GM19238 (cell line): ENCODE data around the gene KIN.
"Not testable (repeated sequence)": the region's sequence is repeated elsewhere in the genome, so short reads cannot be mapped to it uniquely, and the experiment has no call there.

Experiments
- DNase-seq: peaks from one replicate; pipeline ENCODE4 v3.0.0; 2011; ENCODE audit warnings: low spot score; ENCODE audit not compliant: insufficient read length

The KIN gene

GRCh38 chr10:7794251-7795026, 6.6 kb upstream of the KIN start:
- no peak for DNase-seq

DNA sequence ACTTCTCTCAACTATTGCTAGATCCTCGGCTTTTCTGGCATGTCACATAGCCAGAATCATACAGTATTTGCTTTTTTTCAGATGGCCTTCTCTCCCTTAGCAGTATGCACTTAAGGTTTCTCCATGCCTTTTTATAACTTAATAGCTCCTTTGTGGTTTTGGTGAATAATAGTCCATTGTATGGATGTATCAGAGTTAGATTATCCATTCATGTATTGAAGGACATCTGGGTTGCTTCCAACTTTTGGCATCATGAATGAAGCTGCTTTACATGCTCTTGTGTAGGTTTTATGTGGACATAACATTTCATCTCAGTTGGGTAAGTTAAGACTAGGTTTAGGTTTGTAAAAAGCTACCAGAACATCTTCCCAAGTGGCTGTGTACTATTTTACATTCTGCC, 4.7 kb upstream of the KIN start:
- no peak for DNase-seq

GRCh38 chr10:7789390-7789789, 1.6 kb upstream of the KIN start:
- no peak for DNase-seq

DNA sequence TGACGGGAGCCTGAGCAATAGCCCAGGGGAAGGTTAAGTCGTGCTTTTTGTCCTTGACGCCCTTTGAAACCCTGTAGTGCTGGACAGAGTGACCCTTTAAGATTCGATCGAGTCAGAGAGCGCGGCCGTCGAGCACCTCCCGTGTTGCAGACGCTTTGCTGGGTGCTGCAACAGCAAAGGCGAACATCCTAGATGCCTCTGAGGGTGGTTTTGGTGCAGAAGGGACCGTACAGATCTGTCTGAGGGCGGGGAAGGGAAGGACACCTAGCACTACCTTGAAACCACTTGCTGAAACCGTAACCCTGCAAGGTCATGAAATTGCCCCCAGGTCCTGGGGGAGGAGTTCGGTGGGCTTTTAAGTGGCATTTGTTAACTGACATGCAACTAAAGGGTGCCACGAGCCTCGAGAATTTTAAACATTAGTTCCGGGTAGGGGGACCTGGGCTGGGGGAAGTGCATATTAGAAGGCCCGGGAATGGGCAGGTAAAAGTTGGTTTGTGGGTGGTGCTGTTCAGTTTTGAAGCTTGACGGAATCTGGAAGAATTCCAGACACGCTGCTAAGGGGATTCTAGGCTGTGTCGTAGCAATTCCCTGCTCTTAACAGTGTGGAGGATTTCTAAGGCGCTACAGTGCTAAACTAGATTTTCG, 970 bp upstream of the KIN start:
- no peak for DNase-seq

DNA sequence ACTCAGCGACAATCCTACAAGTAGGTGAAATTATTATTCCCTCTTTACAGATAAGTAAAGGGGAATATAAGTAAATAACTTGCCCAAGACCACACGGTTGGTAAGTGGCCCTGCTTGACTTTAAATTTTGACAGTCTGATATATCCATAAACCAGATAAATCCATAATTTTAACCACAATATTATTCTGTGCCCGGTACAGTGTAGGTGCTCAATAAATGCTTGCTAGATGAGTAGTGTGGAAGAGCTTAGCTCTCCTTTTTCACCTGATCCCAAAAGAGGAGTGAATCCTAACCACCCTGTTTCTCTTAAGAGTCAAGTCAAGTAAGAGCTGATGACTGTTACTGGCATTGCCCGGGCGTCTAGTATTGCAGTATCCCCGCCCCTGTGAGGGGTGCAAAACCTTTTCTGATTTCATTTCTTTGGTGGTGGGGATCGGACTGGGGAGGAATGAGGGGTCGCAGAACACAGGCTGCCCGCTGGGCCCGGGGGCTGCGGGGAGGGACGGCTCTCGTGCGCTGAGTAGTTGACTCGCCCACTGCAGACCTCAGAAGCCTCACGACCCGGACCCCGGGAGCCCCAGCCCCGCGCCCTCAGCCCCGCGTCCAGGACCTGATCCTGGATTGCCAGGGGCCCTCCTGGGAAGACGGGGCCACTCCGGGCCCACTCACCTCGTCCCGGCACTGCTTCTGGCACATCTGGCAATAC, 490 bp downstream of the KIN start:
- DNase-seq = no peak

- no peak for DNase-seq
Observed at GRCh38 chr10:7786430-7786829, 1.4 kb downstream of the KIN start.

DNA sequence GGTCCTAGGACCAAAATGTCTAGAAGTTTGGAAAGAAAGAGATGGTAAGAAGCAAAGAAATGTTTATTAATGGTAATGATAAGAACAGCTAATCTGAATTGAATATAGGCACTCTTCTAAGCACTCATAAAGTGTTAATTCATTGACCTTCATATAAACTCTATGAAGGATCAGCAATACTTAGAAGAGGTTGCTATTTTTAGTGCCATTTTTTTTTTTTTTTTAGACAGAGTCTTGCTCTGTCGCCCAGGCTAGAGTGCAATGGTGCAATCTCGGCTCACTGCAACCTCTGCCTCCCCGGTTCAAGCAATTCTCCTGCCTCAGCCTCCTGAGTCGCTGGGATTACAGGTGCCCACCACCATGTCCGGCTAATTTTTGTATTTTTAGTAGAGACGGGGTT, 5.6 kb downstream of the KIN start:
- not testable (repeated sequence) for DNase-seq

- DNase-seq = no peak
Observed at GRCh38 chr10:7776777-7777176, 11.0 kb downstream of the KIN start.

- DNase-seq = no peak
Observed at GRCh38 chr10:7773845-7774801, 13.7 kb downstream of the KIN start.

GRCh38 chr10:7768417-7768816, 19.4 kb downstream of the KIN start:
- DNase-seq = no peak

DNA sequence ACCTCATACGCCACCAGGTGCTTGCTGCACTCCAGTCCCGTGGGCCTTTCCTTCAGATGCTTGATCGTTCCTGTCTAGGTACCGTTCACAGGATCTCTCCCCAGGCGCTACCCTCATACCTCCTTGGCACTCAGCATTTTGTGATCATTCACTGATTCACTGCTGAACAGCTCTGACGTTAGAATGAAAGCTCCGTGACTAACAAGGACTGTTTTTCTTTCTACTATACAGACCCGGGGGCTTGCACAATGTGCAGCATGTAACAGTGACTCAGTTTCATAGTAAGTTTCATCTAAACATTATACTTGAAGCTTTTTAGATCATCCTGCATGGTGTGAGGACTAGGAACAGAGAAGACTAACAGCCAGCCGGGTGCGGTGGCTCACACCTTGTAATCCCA, 20.6 kb downstream of the KIN start:
- no peak for DNase-seq

DNA sequence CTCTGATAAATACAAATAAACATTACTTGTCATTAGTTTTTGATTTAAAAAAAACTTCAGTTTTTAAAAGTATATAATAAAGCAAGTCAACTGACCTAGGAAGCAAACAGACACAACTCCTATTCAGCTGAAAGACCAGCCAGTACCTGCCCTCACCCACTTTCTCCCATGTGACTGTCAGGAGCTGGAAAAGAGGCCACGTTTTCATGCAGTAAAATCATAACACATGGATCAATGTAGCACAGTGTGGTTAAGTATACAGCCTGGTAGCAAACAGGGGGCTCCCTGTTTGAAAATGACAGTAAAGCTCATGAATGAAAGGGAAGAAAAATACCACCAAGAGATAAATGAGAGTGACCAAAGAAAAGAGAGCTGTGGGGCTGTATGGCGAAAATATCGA, 21.6 kb downstream of the KIN start:
- DNase-seq = no peak

DNA sequence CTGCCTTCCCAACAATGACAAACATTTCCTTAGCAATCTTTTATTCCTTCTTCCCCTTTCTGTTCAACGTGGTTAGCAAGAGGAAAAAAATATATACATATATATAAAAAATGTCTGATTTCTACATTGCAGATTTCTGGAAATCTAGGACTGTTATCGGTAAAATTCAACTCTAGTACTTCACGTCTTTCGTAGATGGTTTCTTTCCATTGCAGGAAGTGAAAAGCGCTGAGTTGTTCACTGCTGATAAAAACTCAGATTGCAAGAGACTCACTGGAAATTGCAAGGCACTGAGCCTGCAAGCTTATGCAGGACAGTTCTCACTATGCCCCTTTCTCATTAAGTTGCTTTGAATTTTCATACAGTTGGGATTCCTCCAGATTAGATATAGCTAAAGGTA, 23.9 kb downstream of the KIN start:
- DNase-seq = no peak

DNA sequence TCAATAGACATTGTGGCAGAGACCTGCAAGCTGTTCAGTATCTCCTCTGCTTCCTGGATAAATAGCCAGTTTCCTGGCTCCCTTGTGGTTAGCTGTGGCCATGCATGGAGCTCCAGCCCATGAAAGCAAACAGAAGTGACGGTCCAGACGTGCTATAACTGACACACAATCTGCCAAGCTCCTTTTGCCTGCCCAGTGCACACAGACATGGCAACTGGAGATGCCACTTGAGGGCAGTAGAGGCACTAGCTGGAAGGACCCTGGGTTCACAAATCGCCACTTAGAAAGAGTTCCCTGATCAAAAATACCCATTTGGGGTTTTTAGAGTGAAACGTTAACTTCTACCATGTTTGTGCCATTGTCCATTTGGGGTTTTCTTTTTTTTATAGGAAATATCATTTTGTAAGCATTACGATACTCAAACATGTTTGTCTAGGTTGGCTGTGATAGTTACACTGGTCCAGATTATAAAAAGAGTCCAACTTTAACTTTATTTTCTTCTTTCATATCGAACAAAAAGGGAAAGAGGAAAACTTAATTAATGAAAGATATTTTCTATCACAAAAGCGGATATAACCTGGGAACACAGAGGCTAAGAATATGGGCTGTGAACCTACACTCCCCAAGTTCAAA, 31.3 kb downstream of the KIN start:
- DNase-seq = no peak

- DNase-seq = no peak
Observed at GRCh38 chr10:7755103-7755502, 32.7 kb downstream of the KIN start.

- no peak for DNase-seq
Observed at GRCh38 chr10:7752251-7752650, 35.5 kb downstream of the KIN start.

GRCh38 chr10:7750222-7750621, 37.6 kb downstream of the KIN start:
- no peak for DNase-seq

DNA sequence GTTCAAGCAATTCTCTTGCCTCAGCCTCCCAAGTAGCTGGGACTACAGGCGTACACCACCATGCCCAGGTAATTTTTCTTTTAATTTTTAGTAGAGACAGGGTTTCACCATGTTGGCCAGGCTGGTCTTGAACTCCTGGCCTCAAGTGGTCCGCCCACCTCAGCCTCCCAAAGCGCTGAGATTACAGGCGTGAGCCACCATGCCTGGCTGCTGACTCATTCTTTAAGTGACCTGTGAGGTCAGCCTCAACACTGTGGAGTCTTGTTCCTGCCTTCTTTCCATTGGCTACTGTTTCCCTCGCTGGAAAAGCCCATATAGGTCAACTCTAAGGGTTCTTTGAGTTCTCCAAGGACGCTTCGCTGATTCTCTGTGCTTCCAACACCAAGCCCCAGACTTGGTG, 39.2 kb downstream of the KIN start:
- not testable (repeated sequence) for DNase-seq

GRCh38 chr10:7744307-7744706, 43.5 kb downstream of the KIN start:
- DNase-seq = no peak

GRCh38 chr10:7738536-7739407, 49.0 kb downstream of the KIN start:
- no peak for DNase-seq
